NCI-H1092 (cell line): ENCODE results near the gene APOA1.

Experiments used
- DNase-seq: peaks from one replicate; lab custom pipeline; 2025; lab: John Stamatoyannopoulos, UW

APOA1 gene

GRCh38 chr11:116833816-116834534 is 3.4 kb downstream of the APOA1 start:
- DNase-seq = no peak

- DNase-seq = no peak
These were observed 4.0 kb downstream of the APOA1 start for GRCh38 chr11:116833491-116833815.

GRCh38 chr11:116832350-116833290 is 4.8 kb downstream of the APOA1 start:
- DNase-seq = no peak

GRCh38 chr11:116831790-116832349 is 5.6 kb downstream of the APOA1 start:
- DNase-seq = no peak

- DNase-seq = no peak
These were observed 7.1 kb downstream of the APOA1 start for GRCh38 chr11:116830184-116830912.

- no peak for DNase-seq
These were observed 7.8 kb downstream of the APOA1 start, which contains the start of gene APOC3 for GRCh38 chr11:116829525-116830183. TSS of gene APOC3 (plus strand) at chr11:116829907. CDS start at chr11:116830583, 676 bp downstream.

- DNase-seq = no peak
These were observed 8.5 kb downstream of the APOA1 start for GRCh38 chr11:116828632-116829524.

GRCh38 chr11:116827461-116827860 is 10.0 kb downstream of the APOA1 start:
- no peak for DNase-seq

GRCh38 chr11:116826751-116827431 is 10.5 kb downstream of the APOA1 start:
- DNase-seq = no peak

- no peak for DNase-seq
These were observed 11.3 kb downstream of the APOA1 start for GRCh38 chr11:116825854-116826750.

- DNase-seq = no peak
These were observed 12.0 kb downstream of the APOA1 start for GRCh38 chr11:116825434-116825833.

GRCh38 chr11:116823031-116823843 is 14.2 kb downstream of the APOA1 start, which contains the start of gene APOA4:
TSS of gene APOA4 (minus strand) at chr11:116823304. CDS start at chr11:116823191, 113 bp downstream.
- no peak for DNase-seq

- no peak for DNase-seq
These were observed 14.8 kb downstream of the APOA1 start for GRCh38 chr11:116822575-116822974.

- no peak for DNase-seq
These were observed 16.1 kb downstream of the APOA1 start for GRCh38 chr11:116821050-116821918.

GRCh38 chr11:116819049-116819448 is 18.4 kb downstream of the APOA1 start:
- no peak for DNase-seq

- no peak for DNase-seq
These were observed 22.9 kb downstream of the APOA1 start for GRCh38 chr11:116814502-116814901.
